ENCODE results near the gene UNCX. TPM values are rescaled to one million over a fixed set of nuclear protein-coding genes. Genes with fewer than 3 reads are reported as not detected.
"Not testable (repeated sequence)": the region's sequence is repeated elsewhere in the genome, so short reads cannot be mapped to it uniquely, and the experiment has no call there.

Gene UNCX
- not detected in 2 replicates for total RNA-seq (2014; rRNA removed; shearing (Covaris generic))

DNA sequence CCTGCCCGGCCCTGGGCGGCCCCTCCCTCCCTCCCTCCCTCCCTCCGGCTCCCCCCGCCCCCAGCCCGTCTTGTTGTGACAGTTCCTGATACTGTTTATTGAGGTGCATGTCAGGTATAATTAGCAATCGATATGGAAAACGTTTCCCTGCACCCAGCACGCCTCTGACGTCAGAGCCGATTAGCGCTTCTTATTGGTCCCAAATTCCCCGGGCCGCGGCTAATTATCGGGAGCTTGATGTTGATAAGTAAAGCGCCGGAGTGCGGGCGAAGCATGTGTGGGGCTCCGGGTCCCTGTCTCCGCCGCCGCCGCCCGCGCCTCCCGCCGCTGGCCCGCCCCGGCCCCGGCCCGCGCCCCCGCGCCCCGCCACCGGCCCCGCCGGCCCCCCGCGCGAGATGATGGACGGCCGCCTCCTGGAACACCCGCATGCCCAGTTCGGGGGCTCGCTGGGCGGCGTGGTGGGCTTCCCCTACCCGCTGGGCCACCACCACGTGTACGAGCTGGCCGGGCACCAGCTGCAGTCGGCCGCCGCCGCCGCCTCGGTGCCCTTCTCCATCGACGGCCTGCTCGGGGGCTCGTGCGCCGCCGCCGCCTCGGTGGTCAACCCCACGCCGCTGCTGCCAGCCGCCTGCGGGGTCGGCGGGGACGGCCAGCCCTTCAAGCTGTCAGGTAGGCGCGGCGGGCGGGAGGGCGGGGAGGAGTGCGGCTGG, at the start of gene UNCX:
Gene UNCX (plus strand): TSS at position 250 of the 710 bp plus-strand sequence. CDS start 146 bp downstream, at position 396.
- DNase-seq (ENCODE audit: low spot score), result no peak

DNA sequence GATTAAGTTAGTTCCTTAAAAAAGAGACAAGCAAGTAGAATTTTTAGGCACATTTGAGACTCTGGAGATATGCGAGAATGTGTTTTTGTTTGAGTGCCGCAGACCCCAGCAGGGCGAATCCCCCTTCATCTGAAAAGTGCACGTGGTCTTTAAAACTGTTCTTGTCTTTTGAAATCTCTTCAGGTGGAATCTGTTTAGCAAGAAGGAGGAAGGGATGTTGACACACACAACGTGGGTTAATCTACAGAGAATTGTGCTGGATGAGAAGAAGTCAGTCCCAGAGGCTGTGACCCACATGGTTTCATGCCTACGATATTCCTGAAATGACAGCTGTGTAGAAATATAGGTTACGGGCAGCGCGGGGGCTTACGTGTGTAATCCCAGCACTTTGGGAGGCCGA, 45.5 kb upstream of the UNCX start:
- DNase-seq (ENCODE audit: low spot score), result no peak

DNA sequence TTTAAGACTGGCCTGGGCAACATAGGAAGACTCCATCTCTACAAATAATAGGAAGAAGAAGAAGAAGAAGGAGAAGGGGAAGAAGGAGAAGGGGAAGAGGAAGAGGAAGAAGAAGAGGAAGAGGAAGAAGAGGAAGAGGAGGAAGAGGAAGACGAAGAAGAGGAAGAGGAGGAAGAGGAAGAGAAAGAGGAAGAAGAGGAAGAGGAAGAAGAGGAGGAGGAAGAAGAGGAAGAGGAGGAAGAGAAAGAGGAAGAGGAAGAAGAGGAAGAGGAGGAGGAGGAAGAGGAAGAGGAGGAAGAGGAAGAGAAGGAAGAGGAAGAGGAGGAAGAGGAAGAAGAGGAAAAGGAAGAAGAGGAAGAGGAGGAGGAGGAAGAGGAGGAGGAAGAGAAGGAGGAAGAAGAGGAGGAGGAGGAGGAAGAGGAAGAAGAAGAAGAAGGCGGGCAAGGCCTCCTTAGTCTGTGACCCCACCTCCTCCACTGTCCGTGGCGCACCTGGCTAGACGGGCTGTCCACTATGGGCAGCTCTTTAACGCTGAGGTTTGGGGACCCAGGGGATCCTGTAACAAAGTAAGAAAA, 43.9 kb upstream of the UNCX start:
- DNase-seq (ENCODE audit: low spot score), result no peak

DNA sequence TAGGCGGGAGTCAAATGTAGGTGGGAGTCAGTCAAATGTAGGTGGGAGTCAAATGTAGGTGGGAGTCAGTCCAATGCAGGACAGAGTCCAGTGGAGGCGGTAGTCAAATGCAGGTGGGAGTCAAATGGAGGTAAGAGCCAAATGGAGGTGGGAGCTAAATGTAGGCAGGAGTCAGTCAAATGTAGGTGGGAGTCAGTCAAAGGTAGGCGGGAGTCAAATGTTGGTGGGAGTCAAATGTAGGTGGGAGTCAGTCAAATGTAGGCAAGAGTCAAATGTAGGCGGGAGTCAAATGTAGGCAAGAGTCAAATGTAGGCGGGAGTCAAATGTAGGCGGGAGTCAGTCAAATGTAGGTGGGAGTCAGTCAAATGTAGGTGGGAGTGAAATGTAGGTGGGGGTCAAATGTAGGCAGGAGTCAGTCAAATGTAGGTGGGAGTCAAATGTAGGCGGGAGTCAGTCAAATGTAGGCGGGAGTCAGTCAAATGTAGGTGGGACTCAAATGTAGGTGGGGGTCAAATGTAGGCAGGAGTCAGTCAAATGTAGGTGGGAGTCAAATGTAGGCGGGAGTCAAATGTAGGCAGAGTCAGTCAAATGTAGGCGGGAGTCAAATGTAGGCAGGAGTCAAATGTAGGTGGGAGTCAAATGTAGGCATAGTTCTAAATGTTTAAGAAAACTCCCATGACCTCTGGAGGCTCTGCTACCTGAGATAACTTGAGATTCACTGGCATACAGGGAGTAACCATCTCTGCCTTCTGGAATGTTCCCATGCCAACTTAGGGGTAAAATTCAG, 42.5 kb upstream of the UNCX start:
- DNase-seq (ENCODE audit: low spot score), result no peak

GRCh38 chr7:1192171-1192676, 40.4 kb upstream of the UNCX start:
- peak; percentile 98 for DNase-seq (ENCODE audit: low spot score)

DNA sequence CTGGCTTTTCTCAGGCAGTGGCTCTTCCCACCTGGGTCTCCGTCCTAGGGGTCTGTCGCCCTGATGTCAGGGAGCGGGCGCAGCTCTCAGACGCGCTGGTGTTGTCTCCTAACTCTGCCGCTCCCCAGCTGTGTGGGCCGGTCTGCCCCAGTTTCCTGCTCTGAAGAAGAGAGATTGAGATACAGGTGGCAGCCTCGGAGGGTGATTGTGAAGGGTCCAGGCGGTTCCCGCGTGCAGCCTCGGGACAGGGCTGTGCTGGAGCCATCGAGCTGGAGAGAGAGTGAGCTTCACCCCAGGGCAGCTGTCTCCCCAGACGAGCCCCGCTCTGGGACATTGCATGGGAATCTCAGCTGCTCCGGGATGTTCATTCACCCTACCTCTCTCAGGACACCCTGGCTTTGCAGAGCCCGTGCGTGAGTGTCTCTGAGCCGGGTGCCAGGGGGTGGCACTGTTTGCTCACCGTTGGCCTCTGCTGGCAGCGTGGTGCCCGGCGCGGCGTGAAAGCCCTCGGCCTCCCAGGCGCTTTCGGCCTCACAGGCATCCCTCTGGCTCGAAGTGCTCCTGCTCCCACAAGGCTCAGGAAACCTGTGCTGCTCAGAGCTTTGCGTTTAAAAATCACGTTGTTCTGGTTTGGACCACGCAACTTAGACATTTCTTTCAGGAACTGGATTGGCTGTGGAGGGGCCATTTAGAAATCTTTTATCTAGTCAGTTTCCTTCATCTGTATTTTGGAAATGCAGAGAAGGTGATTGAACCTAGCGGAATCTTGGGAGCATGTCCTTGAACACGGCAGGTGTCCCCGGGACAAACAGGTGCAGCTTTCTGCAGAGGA, 38.9 kb upstream of the UNCX start:
- peak; percentile 84 for DNase-seq (ENCODE audit: low spot score)

- DNase-seq (ENCODE audit: low spot score), result peak; percentile 80
Measured at GRCh38 chr7:1196441-1196840, 36.2 kb upstream of the UNCX start.

DNA sequence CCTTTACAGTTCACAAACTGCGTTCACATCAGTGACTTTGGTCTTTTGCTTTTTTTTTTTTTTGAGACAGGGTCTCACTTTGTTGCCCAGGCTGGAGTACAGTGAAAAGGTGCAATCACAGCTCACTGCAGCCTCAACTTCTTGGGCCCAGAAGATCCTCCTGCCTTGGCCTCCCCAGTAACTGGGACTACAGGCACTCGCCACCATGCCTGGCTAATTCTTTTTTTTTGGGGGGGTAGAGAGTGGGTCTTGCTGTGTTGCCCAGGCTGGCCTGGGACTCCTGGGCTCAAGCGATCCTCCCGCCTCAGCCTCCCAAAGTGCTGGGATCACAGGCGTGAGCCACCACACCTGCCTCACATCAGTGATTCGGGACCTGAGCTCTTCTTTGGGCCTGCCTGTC, 35.7 kb upstream of the UNCX start:
- DNase-seq (ENCODE audit: low spot score), result no peak

DNA sequence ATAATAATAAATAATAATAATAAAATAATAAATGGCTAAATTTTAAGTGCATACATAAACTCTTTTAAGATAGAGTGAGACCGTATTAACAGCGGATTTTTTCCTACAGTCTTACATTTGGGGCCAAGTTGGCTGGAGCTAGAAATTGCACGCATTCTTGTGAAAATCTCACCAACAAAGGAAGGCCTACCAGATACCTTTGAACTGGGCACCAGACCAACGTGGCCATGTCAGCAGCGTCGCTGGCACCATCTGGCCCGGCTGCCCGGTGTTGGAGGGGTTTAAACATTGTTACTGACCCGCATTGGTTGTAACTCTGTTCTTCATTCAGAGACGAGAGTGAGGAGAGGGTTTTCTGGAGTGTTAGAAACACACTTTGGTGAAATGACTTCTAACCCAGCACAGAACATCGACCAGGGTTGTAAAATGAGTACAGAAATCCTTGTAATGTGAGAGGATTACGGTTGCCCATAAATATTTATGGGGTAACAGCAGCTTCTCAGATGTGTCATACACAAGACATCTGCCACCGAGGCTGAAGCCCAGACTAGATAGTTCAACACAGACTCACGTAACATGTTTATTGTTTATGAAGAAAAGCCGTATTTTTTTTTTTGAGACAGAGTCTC, 34.6 kb upstream of the UNCX start:
- DNase-seq (ENCODE audit: low spot score), result peak; percentile 84

DNA sequence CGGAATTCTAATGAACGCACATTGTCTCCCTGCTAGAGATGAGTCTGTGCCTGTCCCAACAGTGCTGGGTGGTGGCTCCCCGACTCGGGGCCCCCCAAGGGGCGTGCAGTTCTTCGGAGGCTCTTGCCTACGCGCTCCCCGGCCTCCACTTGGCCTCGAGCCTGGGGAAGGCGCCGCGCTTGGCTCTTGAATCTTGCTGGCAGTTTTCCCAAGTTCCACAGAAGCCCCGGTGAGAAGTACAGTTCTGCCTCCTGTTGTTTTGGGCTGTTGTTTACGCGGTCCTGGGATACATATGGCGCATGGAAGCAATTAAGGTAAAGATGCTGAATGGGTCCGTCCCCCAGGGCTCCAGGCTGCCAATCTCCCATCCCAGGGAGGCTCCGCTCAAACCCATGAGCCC, 32.6 kb upstream of the UNCX start:
- peak; percentile 27 for DNase-seq (ENCODE audit: low spot score)

DNA sequence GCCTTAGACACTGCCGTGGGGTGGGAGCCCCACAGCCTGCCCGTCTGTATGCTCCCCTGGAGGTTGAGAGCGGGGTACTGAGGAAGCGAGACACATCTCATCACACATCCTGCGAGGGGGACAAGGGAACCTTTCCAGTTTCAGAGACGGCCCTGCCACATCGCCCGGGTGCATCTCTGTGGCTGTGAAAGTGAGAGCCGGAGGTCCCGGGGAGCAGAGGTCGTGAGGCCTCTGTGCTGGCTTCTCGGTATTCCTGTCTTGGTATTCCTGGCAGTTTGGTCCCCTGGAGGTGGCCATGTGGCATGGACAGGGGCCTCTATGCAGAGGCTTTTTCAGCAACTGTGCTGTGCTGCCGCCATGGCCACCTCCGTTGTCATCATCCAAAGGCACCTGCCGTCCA, 30.8 kb upstream of the UNCX start:
- no peak for DNase-seq (ENCODE audit: low spot score)

GRCh38 chr7:1202914-1203313, 29.8 kb upstream of the UNCX start:
- not testable (repeated sequence) for DNase-seq (ENCODE audit: low spot score)

DNA sequence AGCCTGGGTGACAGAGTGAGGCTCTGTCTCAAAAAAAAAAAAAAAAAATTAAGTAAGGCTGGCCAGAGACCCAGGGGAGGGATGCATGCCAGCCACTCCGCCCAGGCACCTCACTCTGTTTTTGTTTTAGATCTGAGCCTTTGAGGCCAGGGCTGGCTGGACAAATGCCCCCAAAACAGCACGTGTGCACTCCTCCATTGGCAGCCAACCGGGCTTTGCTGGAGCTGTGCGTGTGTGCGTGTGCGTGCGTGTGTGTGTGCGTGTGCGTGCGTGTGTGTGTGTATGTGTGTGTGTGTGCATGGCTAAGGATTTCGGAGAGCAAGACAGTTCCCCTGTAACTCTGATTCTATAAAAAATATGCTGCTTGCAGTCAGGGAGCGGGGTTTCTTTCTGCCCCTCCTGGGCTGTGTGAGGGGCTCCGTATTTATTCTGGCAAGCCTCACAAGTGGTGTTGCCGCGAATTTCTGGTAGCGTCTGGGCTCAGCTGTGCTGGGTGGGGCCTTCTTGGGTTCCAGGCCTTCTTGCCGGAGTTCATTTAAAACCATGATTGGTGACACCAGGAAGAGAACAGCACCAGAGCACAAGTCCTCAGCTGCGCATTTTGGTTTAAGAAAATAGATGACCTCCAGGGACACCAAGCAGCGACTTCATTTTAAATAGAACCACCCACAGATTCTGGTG, 28.1 kb upstream of the UNCX start:
- DNase-seq (ENCODE audit: low spot score), result no peak

GRCh38 chr7:1205742-1206141, 26.9 kb upstream of the UNCX start:
- not testable (repeated sequence) for DNase-seq (ENCODE audit: low spot score)

DNA sequence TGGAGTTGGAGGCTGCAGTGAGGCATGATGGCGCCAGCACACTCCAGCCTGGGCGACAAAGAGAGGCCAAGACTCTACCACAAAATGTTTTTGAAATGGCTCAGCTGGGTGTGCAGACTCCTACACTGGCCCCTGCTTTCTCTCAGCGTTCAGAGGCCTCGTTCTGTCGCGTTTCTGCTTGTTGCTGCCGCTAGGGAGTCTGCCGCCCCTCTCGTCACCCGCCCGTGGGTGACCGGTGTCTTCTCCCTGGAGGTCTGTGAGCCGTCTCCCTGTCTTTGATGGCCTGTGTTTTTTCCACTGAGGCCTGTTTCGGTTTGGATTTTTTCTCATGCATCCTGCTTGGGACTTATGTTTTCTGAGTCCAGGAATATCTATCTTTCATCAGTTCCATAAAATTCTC, 23.6 kb upstream of the UNCX start:
- no peak for DNase-seq (ENCODE audit: low spot score)

DNA sequence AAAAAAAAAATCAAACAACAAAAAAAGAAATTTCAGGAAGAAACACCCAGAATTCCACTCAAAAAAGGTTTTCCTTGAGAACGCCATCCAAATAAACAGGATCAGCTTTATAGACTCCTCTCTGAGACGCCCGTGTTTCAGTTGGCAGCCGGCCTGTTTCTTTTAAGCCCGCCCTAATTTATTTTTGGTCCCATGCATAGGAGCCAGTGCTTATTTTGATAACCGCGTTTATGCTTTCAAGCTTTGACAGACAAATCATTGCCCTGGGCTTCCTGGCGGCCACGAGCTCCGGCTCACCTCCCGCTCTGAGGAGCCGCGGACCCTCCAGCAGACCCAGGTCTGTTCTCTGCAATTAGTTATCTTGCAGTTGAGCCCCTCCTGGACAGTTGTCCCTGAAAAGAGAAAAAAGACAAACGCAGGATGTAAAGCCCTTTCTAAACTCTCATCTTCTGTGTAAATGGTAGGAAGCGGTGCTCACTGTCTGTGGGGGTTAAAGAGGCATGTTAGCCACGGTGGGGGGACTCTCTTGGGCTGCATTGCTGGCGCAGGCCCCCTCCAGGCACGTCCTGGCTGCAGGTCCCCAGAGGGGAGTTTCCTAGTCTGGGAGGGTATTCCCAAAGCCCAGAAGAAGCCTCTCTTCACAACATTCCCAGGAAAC, 22.2 kb upstream of the UNCX start:
- DNase-seq (ENCODE audit: low spot score), result peak; percentile 27

GRCh38 chr7:1210979-1211608, 21.6 kb upstream of the UNCX start:
- DNase-seq (ENCODE audit: low spot score), result peak; percentile 22

- no peak for DNase-seq (ENCODE audit: low spot score)
Measured at GRCh38 chr7:1211611-1212010, 21.1 kb upstream of the UNCX start.

DNA sequence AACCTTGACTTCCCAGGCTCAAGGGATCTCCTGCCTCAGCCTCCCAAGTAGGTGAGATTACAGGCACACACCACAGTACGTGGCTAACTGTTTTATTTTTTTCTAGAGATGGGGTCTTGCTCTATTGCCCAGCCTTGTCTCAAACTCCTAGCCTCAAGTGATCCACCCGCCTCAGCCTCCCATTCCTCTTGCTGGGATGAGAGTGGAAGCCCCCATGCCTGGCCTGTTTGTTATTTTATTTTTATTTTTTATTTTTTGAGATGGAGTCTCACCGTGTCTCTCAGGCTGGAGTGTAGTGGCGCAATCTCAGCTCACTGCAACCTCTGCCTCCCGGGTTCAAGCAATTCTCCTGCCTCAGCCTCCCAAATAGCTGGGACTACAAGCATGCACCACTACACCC, 20.6 kb upstream of the UNCX start:
- DNase-seq (ENCODE audit: low spot score), result not testable (repeated sequence)

GRCh38 chr7:1214516-1214915, 18.2 kb upstream of the UNCX start:
- DNase-seq (ENCODE audit: low spot score), result no peak
